ENCODE data around the gene SF1. TPM values are rescaled to one million over a fixed set of nuclear protein-coding genes. Genes with fewer than 3 reads are reported as not detected.

The SF1 gene
- total and polyA plus RNA-seq, 2 of the 4 experiments (the other 2 are of a cell fraction) = 56.8 to 88.0 TPM

DNA sequence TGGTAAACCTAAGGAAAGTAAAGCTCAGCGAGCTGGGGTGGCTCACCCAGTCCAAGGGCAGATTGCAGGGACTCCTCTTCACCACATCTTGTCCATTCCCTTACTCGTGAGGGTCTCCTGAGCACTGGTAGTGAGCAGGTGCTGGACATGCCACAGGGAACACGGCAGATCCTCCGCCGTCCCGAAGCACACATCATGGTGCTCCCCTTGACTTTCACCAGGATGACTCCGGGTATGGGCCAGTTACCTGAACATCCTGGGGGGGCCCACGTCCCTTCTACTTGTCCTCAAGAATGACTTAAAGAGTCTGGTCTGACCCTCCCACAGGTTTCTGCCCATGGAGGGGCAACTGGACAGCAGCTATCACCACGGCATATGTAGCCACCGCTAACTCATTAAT is 8.0 kb upstream of the SF1 start:
- no peak overlapping the region for H3K56ac ChIP-seq (ENCODE audit: extremely low read depth, insufficient read depth, low read length)
- no peak overlapping the region for H2BK20ac ChIP-seq (ENCODE audit: low read depth, low read length)
- BruUV-seq (replicated peaks) = no TSS peak
- H3K4ac ChIP-seq (ENCODE audit: low read depth, low read length) = no peak overlapping the region
- no peaks in the 10 kb centered on the region for H3K79me1 ChIP-seq (ENCODE audit: low read depth in 1 of 2, low read length in 2 of 2)
- no peak overlapping the region for H2AFZ ChIP-seq (replicated peaks; ENCODE audit: low read length, poor library complexity)
- H4K91ac ChIP-seq (ENCODE audit: insufficient read depth, low read depth, low read length) = no peak overlapping the region
- H3K27ac ChIP-seq (ENCODE audit: insufficient read depth, low read length) = no peak overlapping the region
- H3K27me3 ChIP-seq (ENCODE audit: control insufficient read depth, insufficient read depth, low read length) = no peaks in the 10 kb centered on the region
- H3K4me3 ChIP-seq (ENCODE audit: insufficient read depth, low read depth, low read length) = no peak overlapping the region
- intact Hi-C loops (cut with micrococcal nuclease) (loop anchor here (2.0 kb wide), 1 partner anchor 228 kb away; the partner anchor contains the start of gene ARL2), dilution Hi-C loops (cut with HindIII; ENCODE audit: low sequenced_read_pairs, unreplicated experiment) (no loop called here), in situ Hi-C loops (cut with MboI; ENCODE audit: low sequenced_read_pairs) (no loop called here)
- ChIA-PET CTCF (no interaction called here), POLR2A (ENCODE audit: unreplicated experiment) (no interaction called here)
- H3K18ac ChIP-seq (ENCODE audit: low read depth, low read length) = no peak overlapping the region
- no peaks in the 10 kb centered on the region for H4K20me1 ChIP-seq (ENCODE audit: insufficient read depth, low read length)
- peaks cover 17% of the 10 kb centered on the region for H3K36me3 ChIP-seq (ENCODE audit: control insufficient read depth, insufficient read depth, low read length)
- H4K8ac ChIP-seq (ENCODE audit: low read depth in 2 of 2, low read length in 2 of 2) = no peak overlapping the region
- no peak overlapping the region for H2AK9ac ChIP-seq (replicated peaks; ENCODE audit: low read depth, low read length, poor library complexity)
- no peak overlapping the region for H4K5ac ChIP-seq (ENCODE audit: low read depth, low read length)
- H2BK15ac ChIP-seq (ENCODE audit: low read depth, low read length) = no peak overlapping the region
- H3K14ac ChIP-seq (replicated peaks; ENCODE audit: low read depth, low read length) = no peak overlapping the region
- H3K9me1 ChIP-seq (ENCODE audit: insufficient read depth, low read length) = no peaks in the 10 kb centered on the region
- ATAC-seq (ENCODE audit: low read depth) = no peak
- no peak for TF ChIP-seq SMC3 (IDR thresholded peaks at IDR 0.05; ENCODE audit: low read depth, low read length)
- H2AK5ac ChIP-seq (ENCODE audit: low read depth, low read length) = no peak overlapping the region
- H2BK5ac ChIP-seq (ENCODE audit: low read depth, low read length, poor library complexity, severe bottlenecking) = no peak overlapping the region
- no peak overlapping the region for H3K23ac ChIP-seq (ENCODE audit: low read depth, low read length)
- H3K4me2 ChIP-seq (ENCODE audit: low read depth, low read length) = no peak overlapping the region
- H2BK120ac ChIP-seq (ENCODE audit: low read depth, low read length) = no peak overlapping the region
- DNase-seq = no peak
- WGBS, 2 experiments (ENCODE audit: extremely low coverage in 2 of 2, insufficient read length in 1 of 2) = 100% methylated on average over 3 of the region's 10 CpGs; no CpG with 5 or more reads in 1 of the 2 experiments
- no peaks in the 10 kb centered on the region for H3K9me3 ChIP-seq (ENCODE audit: control insufficient read depth, insufficient read depth, low read length)
- no peak overlapping the region for H3K9ac ChIP-seq (ENCODE audit: low read depth, low read length)
- no peaks in the 10 kb centered on the region for H3K4me1 ChIP-seq (ENCODE audit: control insufficient read depth, insufficient read depth, low read length)
